ENCODE measurements around the gene ACSM4. TPM values are rescaled to one million over a fixed set of nuclear protein-coding genes. Genes with fewer than 3 reads are reported as not detected.
"Not testable (repeated sequence)": the region's sequence is repeated elsewhere in the genome, so short reads cannot be mapped to it uniquely, and the experiment has no call there.

Gene ACSM4
- polyA plus RNA-seq (2013, experiment 1 of 2; ENCODE audit: insufficient read length) = not detected
- not detected for polyA plus RNA-seq (2013, experiment 2 of 2; ENCODE audit: insufficient read length)

GRCh38 chr12:7303772-7304171 lies at the start of gene ACSM4:
Gene ACSM4 (plus strand): TSS chr12:7304072. CDS start chr12:7304332, 260 bp downstream.
- no peak for DNase-seq

- no peak for DNase-seq
Observed at GRCh38 chr12:7259060-7259459, 44.8 kb upstream of the ACSM4 start.

GRCh38 chr12:7264538-7264937 lies 39.3 kb upstream of the ACSM4 start:
- DNase-seq = no peak

GRCh38 chr12:7265251-7265650 lies 38.6 kb upstream of the ACSM4 start:
- DNase-seq = no peak

GRCh38 chr12:7269273-7269672 lies 34.6 kb upstream of the ACSM4 start:
- DNase-seq = peak; percentile 2

- DNase-seq = no peak
Observed at GRCh38 chr12:7271893-7272514, 31.9 kb upstream of the ACSM4 start.

GRCh38 chr12:7275482-7275881 lies 28.4 kb upstream of the ACSM4 start:
- not testable (repeated sequence) for DNase-seq

GRCh38 chr12:7282844-7283243 lies 21.0 kb upstream of the ACSM4 start:
- DNase-seq = no peak

GRCh38 chr12:7289743-7290142 lies 14.1 kb upstream of the ACSM4 start:
- DNase-seq = no peak

- not testable (repeated sequence) for DNase-seq
Observed at GRCh38 chr12:7290588-7290987, 13.3 kb upstream of the ACSM4 start.

- DNase-seq = no peak
Observed at GRCh38 chr12:7292300-7292699, 11.6 kb upstream of the ACSM4 start.

- no peak for DNase-seq
Observed at GRCh38 chr12:7293670-7294069, 10.2 kb upstream of the ACSM4 start.

- no peak for DNase-seq
Observed at GRCh38 chr12:7295529-7295928, 8.3 kb upstream of the ACSM4 start.

- no peak for DNase-seq
Observed at GRCh38 chr12:7297865-7298264, 6.0 kb upstream of the ACSM4 start.

- no peak for DNase-seq
Observed at GRCh38 chr12:7302266-7302986, 1.4 kb upstream of the ACSM4 start.

GRCh38 chr12:7303230-7303629 lies 642 bp upstream of the ACSM4 start:
- no peak for DNase-seq

- no peak for DNase-seq
Observed at GRCh38 chr12:7304456-7304855, 584 bp downstream of the ACSM4 start.

- DNase-seq = no peak
Observed at GRCh38 chr12:7310070-7310469, 6.2 kb downstream of the ACSM4 start.

GRCh38 chr12:7319930-7320329 lies 16.1 kb downstream of the ACSM4 start:
- no peak for DNase-seq

GRCh38 chr12:7321624-7322023 lies 17.8 kb downstream of the ACSM4 start:
- no peak for DNase-seq

- no peak for DNase-seq
Observed at GRCh38 chr12:7322599-7322998, 18.7 kb downstream of the ACSM4 start.

- no peak for DNase-seq
Observed at GRCh38 chr12:7324176-7324575, 20.3 kb downstream of the ACSM4 start.

- no peak for DNase-seq
Observed at GRCh38 chr12:7327918-7328317, 24.0 kb downstream of the ACSM4 start.

- DNase-seq = not testable (repeated sequence)
Observed at GRCh38 chr12:7337790-7338189, 33.9 kb downstream of the ACSM4 start.
